IMR-90 (cell line): ENCODE data around the gene TGFBR1. TPM values are rescaled to one million over a fixed set of nuclear protein-coding genes. Genes with fewer than 3 reads are reported as not detected.
A peak's percentile ranks its signal among the peaks of the same experiment; 100 is the strongest.

Source experiments
- ATAC-seq: fragments of 200-7000 bp; cut with Tn5 transposase; 2 replicates; pipeline ENCODE4 v1.9.1; 2020; ENCODE audit warnings: low read depth, mild to moderate bottlenecking, moderate library complexity
- BruUV-seq: library from RNA; stranded (reverse); fragments of 400-500 nt; replicated peaks from 2 replicates; lab custom pipeline; 2021; lab: Mats Ljungman, UMichigan
- CTCF ChIA-PET: fragments of 300-600 bp; formaldehyde crosslinking; extraction: SDS; loops from one replicate; lab custom pipeline; 2021; ENCODE audit warnings: antibody characterized with exemption; lab: Yijun Ruan, JAX
- POLR2A ChIA-PET: fragments of 300-600 bp; sonication (Branson Sonifier 250); formaldehyde crosslinking; loops from one replicate; lab custom pipeline; 2022; ENCODE audit warnings: antibody characterized with exemption; ENCODE audit not compliant: unreplicated experiment; lab: Charles Lee
- DNase-seq: peaks from one replicate; pipeline ENCODE4 v3.0.0; 2013
- H2AFZ ChIP-seq: replicated peaks from 2 replicates; pipeline ENCODE3; 2013; ENCODE audit warnings: low read length, mild to moderate bottlenecking; ENCODE audit not compliant: poor library complexity
- H2AK5ac ChIP-seq: 2 replicates; pipeline ENCODE4 v1.6.1; 2013; ENCODE audit warnings: low read depth, low read length, inconsistent platforms
- H2AK9ac ChIP-seq: replicated peaks from 2 replicates; pipeline ENCODE3; 2013; ENCODE audit warnings: mild to moderate bottlenecking, low read depth, low read length, moderate library complexity; ENCODE audit not compliant: poor library complexity
- H2BK120ac ChIP-seq: 2 replicates; pipeline ENCODE4 v1.6.1; 2013; ENCODE audit warnings: low read depth, low read length, inconsistent platforms
- H2BK15ac ChIP-seq: 3 replicates; pipeline ENCODE4 v1.6.1; 2013; ENCODE audit warnings: low read depth, low read length, inconsistent platforms
- H2BK20ac ChIP-seq: 2 replicates; pipeline ENCODE4 v1.6.1; 2013; ENCODE audit warnings: low read depth, mild to moderate bottlenecking, inconsistent platforms, low read length, moderate library complexity
- H2BK5ac ChIP-seq: 2 replicates; pipeline ENCODE4 v1.6.1; 2013; ENCODE audit warnings: mild to moderate bottlenecking, low read depth, low read length, inconsistent platforms; ENCODE audit not compliant: poor library complexity, severe bottlenecking
- H3K14ac ChIP-seq: replicated peaks from 2 replicates; pipeline ENCODE4 v1.6.1; 2013; ENCODE audit warnings: low read depth, low read length, inconsistent platforms
- H3K18ac ChIP-seq: 2 replicates; pipeline ENCODE4 v1.6.1; 2013; ENCODE audit warnings: low read depth, low read length, control low read depth
- H3K23ac ChIP-seq: 2 replicates; pipeline ENCODE4 v1.6.1; 2013; ENCODE audit warnings: low read depth, low read length, inconsistent platforms
- H3K27ac ChIP-seq: 2 replicates; pipeline ENCODE4 v1.5.1; 2013; ENCODE audit warnings: mild to moderate bottlenecking, control low read depth, low read length; ENCODE audit not compliant: insufficient read depth
- H3K27me3 ChIP-seq: 2 replicates; pipeline ENCODE4 v1.6.1; 2013; ENCODE audit warnings: low read length; ENCODE audit not compliant: control insufficient read depth, insufficient read depth
- H3K36me3 ChIP-seq: 2 replicates; pipeline ENCODE4 v1.6.1; 2013; ENCODE audit warnings: low read length, mixed read lengths; ENCODE audit not compliant: control insufficient read depth, insufficient read depth
- H3K4ac ChIP-seq: 2 replicates; pipeline ENCODE4 v1.6.1; 2013; ENCODE audit warnings: low read depth, low read length, inconsistent platforms
- H3K4me1 ChIP-seq: 2 replicates; pipeline ENCODE4 v1.6.1; 2013; ENCODE audit warnings: low read length, mixed read lengths; ENCODE audit not compliant: control insufficient read depth, insufficient read depth
- H3K4me2 ChIP-seq: 2 replicates; pipeline ENCODE4 v1.6.1; 2013; ENCODE audit warnings: low read depth, mild to moderate bottlenecking, control low read depth, low read length, moderate library complexity
- H3K4me3 ChIP-seq: 2 replicates; pipeline ENCODE4 v1.5.1; 2013; ENCODE audit warnings: low read depth, mild to moderate bottlenecking, control low read depth, low read length, moderate library complexity; ENCODE audit not compliant: insufficient read depth
- H3K56ac ChIP-seq: 2 replicates; pipeline ENCODE4 v1.6.1; 2013; ENCODE audit warnings: low read length, inconsistent platforms; ENCODE audit not compliant: insufficient read depth; ENCODE audit errors: extremely low read depth
- H3K79me1 ChIP-seq, 2 experiments: 2 replicates each; pipeline ENCODE4 v1.6.1; 2013; ENCODE audit warnings: low read length in 2 of 2, inconsistent platforms in 1 of 2, low read depth in 1 of 2
- H3K9ac ChIP-seq: 2 replicates; pipeline ENCODE4 v1.6.1; 2013; ENCODE audit warnings: low read depth, low read length, control low read depth
- H3K9me1 ChIP-seq: 2 replicates; pipeline ENCODE4 v1.6.1; 2013; ENCODE audit warnings: low read length, inconsistent platforms; ENCODE audit not compliant: insufficient read depth
- H3K9me3 ChIP-seq: 2 replicates; pipeline ENCODE4 v1.6.1; 2013; ENCODE audit warnings: low read length; ENCODE audit not compliant: control insufficient read depth, insufficient read depth
- H4K20me1 ChIP-seq: 2 replicates; pipeline ENCODE4 v1.6.1; 2013; ENCODE audit warnings: low read length, inconsistent platforms; ENCODE audit not compliant: insufficient read depth
- H4K5ac ChIP-seq: 2 replicates; pipeline ENCODE4 v1.6.1; 2013; ENCODE audit warnings: mild to moderate bottlenecking, low read depth, low read length, control low read depth
- H4K8ac ChIP-seq, 2 experiments: 2 replicates each; pipeline ENCODE4 v1.6.1; 2013; ENCODE audit warnings: low read depth in 2 of 2, low read length in 2 of 2, control low read depth in 1 of 2, inconsistent platforms in 1 of 2
- H4K91ac ChIP-seq: 2 replicates; pipeline ENCODE4 v1.6.1; 2013; ENCODE audit warnings: low read depth, low read length, inconsistent platforms; ENCODE audit not compliant: insufficient read depth
- BHLHE40 ChIP-seq: fragments of 150-350 bp; IDR thresholded peaks from 2 replicates; pipeline ENCODE4 v1.6.1; 2016; ENCODE audit warnings: mild to moderate bottlenecking, low read depth, low read length
- CEBPB ChIP-seq: IDR thresholded peaks from 2 replicates; pipeline ENCODE4 v1.6.1; 2012; ENCODE audit warnings: low read depth, low read length, improper control_type of control experiment
- CHD1 ChIP-seq: IDR thresholded peaks from 2 replicates; pipeline ENCODE4 v1.6.1; 2012; ENCODE audit warnings: low read depth, low read length, improper control_type of control experiment
- FOS ChIP-seq: fragments of 150-350 bp; IDR thresholded peaks from 2 replicates; pipeline ENCODE4 v1.6.1; 2016; ENCODE audit warnings: low read depth, low read length
- MAFK ChIP-seq: IDR thresholded peaks from 2 replicates; pipeline ENCODE4 v1.6.1; 2012; ENCODE audit warnings: low read depth, low read length, improper control_type of control experiment
- NFE2L2 ChIP-seq: fragments of 150-350 bp; IDR thresholded peaks from 2 replicates; pipeline ENCODE4 v1.6.1; 2016; ENCODE audit warnings: low read depth, mild to moderate bottlenecking, low read length
- POLR2A ChIP-seq: IDR thresholded peaks from 2 replicates; pipeline ENCODE4 v1.6.1; 2012; ENCODE audit warnings: mild to moderate bottlenecking, low read depth, low read length
- RAD21 ChIP-seq: IDR thresholded peaks from 2 replicates; pipeline ENCODE4 v1.6.1; 2012; ENCODE audit warnings: low read length, improper control_type of control experiment
- RCOR1 ChIP-seq: IDR thresholded peaks from 2 replicates; pipeline ENCODE4 v1.6.1; 2012; ENCODE audit warnings: mild to moderate bottlenecking, low read length, improper control_type of control experiment; ENCODE audit not compliant: insufficient replicate concordance
- RFX5 ChIP-seq: IDR thresholded peaks from 2 replicates; pipeline ENCODE4 v1.8.0; 2012; ENCODE audit warnings: low read depth, mild to moderate bottlenecking, low read length, moderate library complexity
- WGBS, 2 experiments: methylation state at CpG; one replicate each; pipeline versions ENCODE4 v1.1.5 to v1.1.7; 2013; ENCODE audit warnings: missing lambda C conversion rate in 2 of 2; ENCODE audit not compliant: insufficient read length in 1 of 2; ENCODE audit errors: extremely low coverage in 2 of 2; 5-methylcytosine and 5-hydroxymethylcytosine counted together
- dilution Hi-C: fragments of 300-500 bp; cut with HindIII; formaldehyde crosslinking; loops from one replicate; pipeline ENCODE4 v1.14.3; 2018; ENCODE audit warnings: low sequenced_read_pairs; ENCODE audit not compliant: unreplicated experiment
- in situ Hi-C: fragments of 300-500 bp; cut with MboI; formaldehyde crosslinking; loops from 3 replicates; pipeline ENCODE4 v1.14.3; 2019; ENCODE audit warnings: low sequenced_read_pairs, inconsistent platforms, mixed read lengths
- intact Hi-C: fragments of 100-400 bp; cut with micrococcal nuclease; formaldehyde crosslinking; loops from 2 replicates; pipeline ENCODE4 v1.10.0; 2022
- polyA plus RNA-seq, 3 experiments: library from polyadenylated mRNA; depleted of rRNA; stranded (reverse); fragments of >200 nt; gene quantifications; 2 replicates each; pipeline ENCODE4 v1.2.3, GENCODE V29; 2012; ENCODE audit warnings: low replicate concordance in 1 of 3
- total RNA-seq: library from RNA; depleted of rRNA; stranded (reverse); fragments of >200 nt; gene quantifications from 2 replicates; pipeline ENCODE4 v1.2.3, GENCODE V29; 2012

Gene TGFBR1
- total and polyA plus RNA-seq, 2 of the 4 experiments (the other 2 are of a cell fraction) = 15.1 to 75.3 TPM

GRCh38 chr9:99058964-99059921 is 45.7 kb upstream of the TGFBR1 start:
- no peak overlapping the region for H3K4me2 ChIP-seq
- H2BK120ac ChIP-seq = peak overlapping the region; percentile 54
- H3K4me3 ChIP-seq = no peak overlapping the region
- dilution Hi-C loops (no loop called here), intact Hi-C loops (no loop called here), in situ Hi-C loops (no loop called here)
- TF ChIP-seq RAD21 (no peak), RFX5 (no peak), CHD1 (no peak), POLR2A (no peak), RCOR1 (no peak), FOS (no peak), NFE2L2 (no peak), CEBPB (no peak), MAFK (no peak), BHLHE40 (no peak)
- ChIA-PET CTCF (interaction anchor here (0.6 to 1.0 kb wide), 2 partner anchors 16 to 86 kb away, joined by 4 to 7 read pairs; no protein-coding TSS in a partner anchor), POLR2A (no interaction called here)
- peak overlapping the region; percentile 80; the same call in 1 of the 2 replicates for H2AK5ac ChIP-seq
- BruUV-seq = no TSS peak
- peak overlapping the region; percentile 10 to 24; a peak in 1 of 4 replicates for H4K8ac ChIP-seq
- DNase-seq (no peak), ATAC-seq (no peak)
- no peak overlapping the region for H3K27ac ChIP-seq
- H4K91ac ChIP-seq = peak overlapping the region; percentile 29; the same call in 1 of the 2 replicates
- no peaks in the 10 kb centered on the region for H4K20me1 ChIP-seq
- H3K56ac ChIP-seq = no peak overlapping the region
- H2BK15ac ChIP-seq = peak overlapping the region; percentile 85; the same call in 1 of the 3 replicates
- no peaks in the 10 kb centered on the region for H3K27me3 ChIP-seq
- WGBS, 2 experiments = no CpG with 5 or more reads among the region's 8 CpGs
- peak overlapping the region; percentile 29; the same call in 1 of the 2 replicates for H3K14ac ChIP-seq
- H3K18ac ChIP-seq = peak overlapping the region; percentile 25; the same call in 1 of the 2 replicates
- H3K23ac ChIP-seq = peak overlapping the region; percentile 56
- H2AFZ ChIP-seq = no peak overlapping the region
- no peak overlapping the region for H3K9ac ChIP-seq
- H3K36me3 ChIP-seq = peaks cover 49% of the 10 kb centered on the region; the same call in 1 of the 2 replicates
- no peak overlapping the region for H2AK9ac ChIP-seq
- peaks cover 11% of the 10 kb centered on the region; the same call in 1 of the 2 replicates for H3K4me1 ChIP-seq
- H4K5ac ChIP-seq = peak overlapping the region; percentile 12; the same call in 1 of the 2 replicates
- no peak overlapping the region for H2BK5ac ChIP-seq
- peak overlapping the region; percentile 77; the same call in 1 of the 2 replicates for H2BK20ac ChIP-seq
- H3K9me1 ChIP-seq = peaks cover 11% of the 10 kb centered on the region
- no peaks in the 10 kb centered on the region for H3K9me3 ChIP-seq
- peak overlapping the region; percentile 67 for H3K4ac ChIP-seq
- no peaks in the 10 kb centered on the region for H3K79me1 ChIP-seq
